Endothelial cell of umbilical vein (primary cell): ENCODE results near the gene NT5C1B. TPM values are rescaled to one million over a fixed set of nuclear protein-coding genes. Genes with fewer than 3 reads are reported as not detected.

Experiments
- BruUV-seq: library from RNA; stranded (reverse); fragments of 400-500 nt; replicated peaks from 2 replicates; lab custom pipeline; 2021; lab: Mats Ljungman, UMichigan
- CTCF ChIA-PET: fragments of 300-600, 350-600 bp; sonication (Branson Sonifier 250); formaldehyde crosslinking; loops from one replicate; lab custom pipeline; 2021; ENCODE audit warnings: antibody characterized with exemption, inconsistent platforms; lab: Charles Lee
- POLR2A ChIA-PET: fragments of 300-600, 350-600 bp; sonication (Branson Sonifier 250); formaldehyde crosslinking; loops from one replicate; lab custom pipeline; 2021; ENCODE audit warnings: antibody characterized with exemption, inconsistent platforms; lab: Charles Lee
- DNase-seq: peaks from one replicate; pipeline ENCODE4 v3.0.0-alpha.2; 2011; ENCODE audit warnings: low read depth, low spot score
- FAIRE-seq: peaks from 2 replicates; lab custom pipeline; 2011; peaks lifted over from hg19 to GRCh38; lab: Jason Lieb, UNC
- H2AFZ ChIP-seq: 2 replicates; pipeline ENCODE4 v1.6.0; 2012; ENCODE audit warnings: low read depth, low read length, control low read depth, inconsistent platforms
- H3K27ac ChIP-seq: 2 replicates; pipeline ENCODE4 v1.5.1; 2011; ENCODE audit warnings: low read depth, mild to moderate bottlenecking, control low read depth, low read length, moderate library complexity; ENCODE audit not compliant: insufficient read depth
- H3K27me3 ChIP-seq, 2 experiments: 2 replicates each; pipeline versions ENCODE4 v1.6.0 to v1.6.1; 2011; ENCODE audit warnings: low read length in 2 of 2, mixed read lengths in 1 of 2; ENCODE audit not compliant: control insufficient read depth in 2 of 2, insufficient read depth in 2 of 2
- H3K36me3 ChIP-seq, 2 experiments: 2 replicates in 1 of 2; 3 replicates in 1 of 2; pipeline ENCODE4 v1.5.1; 2011; ENCODE audit warnings: low read length in 2 of 2, mild to moderate bottlenecking in 1 of 2, moderate library complexity in 1 of 2; ENCODE audit not compliant: control insufficient read depth in 2 of 2, insufficient read depth in 2 of 2; ENCODE audit errors: extremely low read depth in 1 of 2
- H3K4me1 ChIP-seq: 3 replicates; pipeline ENCODE4 v1.5.1; 2011; ENCODE audit warnings: mild to moderate bottlenecking, low read length; ENCODE audit not compliant: control insufficient read depth, insufficient read depth; ENCODE audit errors: extremely low read depth
- H3K4me2 ChIP-seq: 2 replicates; pipeline ENCODE4 v1.6.1; 2011; ENCODE audit warnings: low read length, control low read depth, mixed read lengths; ENCODE audit not compliant: insufficient read depth
- H3K4me3 ChIP-seq, 3 experiments: fragments of 200-600 bp in 1 of 3; sonication (generic), shearing (Covaris generic) in 1 of 3; replicated peaks in 1 of 3; 2 replicates each; pipeline ENCODE4 v1.5.1; 2011 to 2016; ENCODE audit warnings: control low read depth in 3 of 3, low read length in 3 of 3, mild to moderate bottlenecking in 2 of 3, inconsistent platforms in 1 of 3, low read depth in 1 of 3, moderate library complexity in 1 of 3; ENCODE audit not compliant: insufficient read depth in 1 of 3
- H3K79me2 ChIP-seq: 2 replicates; pipeline ENCODE4 v1.6.0; 2012; ENCODE audit warnings: low read length, inconsistent platforms; ENCODE audit not compliant: control insufficient read depth, insufficient read depth
- H3K9ac ChIP-seq: replicated peaks from 2 replicates; pipeline ENCODE3; 2011; ENCODE audit warnings: low read length, control low read depth; ENCODE audit not compliant: insufficient read depth; ENCODE audit errors: extremely low read depth
- H3K9me1 ChIP-seq: replicated peaks from 3 replicates; pipeline ENCODE4 v1.6.0; 2011; ENCODE audit warnings: mild to moderate bottlenecking, low read length; ENCODE audit not compliant: control insufficient read depth, insufficient read depth; ENCODE audit errors: extremely low read depth
- H3K9me3 ChIP-seq: replicated peaks from 2 replicates; pipeline ENCODE4 v1.5.1; 2012; ENCODE audit warnings: low read length, inconsistent platforms; ENCODE audit not compliant: control insufficient read depth, insufficient read depth
- H4K20me1 ChIP-seq: replicated peaks from 2 replicates; pipeline ENCODE3; 2011; ENCODE audit warnings: mild to moderate bottlenecking, low read length; ENCODE audit not compliant: control insufficient read depth, insufficient read depth; ENCODE audit errors: extremely low read depth
- CTCF ChIP-seq, 2 donors: IDR thresholded peaks; 1 replicate in 1 of 2; 2 replicates in 1 of 2; pipeline ENCODE4 v1.5.1; 2011; ENCODE audit warnings: low read length in 2 of 2, mild to moderate bottlenecking in 2 of 2, moderate library complexity in 2 of 2, control low read depth in 1 of 2, inconsistent platforms in 1 of 2, low read depth in 1 of 2; ENCODE audit not compliant: insufficient read depth in 1 of 2; ENCODE audit errors: extremely low read depth in 1 of 2
- EZH2 ChIP-seq: IDR thresholded peaks from 2 replicates; pipeline ENCODE4 v1.6.1; 2012; ENCODE audit warnings: borderline replicate concordance, low read depth, mild to moderate bottlenecking, moderate library complexity, low read length, inconsistent platforms; ENCODE audit not compliant: severe bottlenecking
- JUN ChIP-seq: IDR thresholded peaks from 2 replicates; pipeline ENCODE4 v1.6.1; 2011; ENCODE audit warnings: borderline replicate concordance, low read depth; ENCODE audit not compliant: insufficient read length, insufficient read depth
- MYC ChIP-seq: IDR thresholded peaks from one replicate; pipeline ENCODE4 v1.6.1; 2011; ENCODE audit warnings: mild to moderate bottlenecking, low read depth, low read length
- POLR2A ChIP-seq: IDR thresholded peaks from 2 replicates; pipeline ENCODE4 v1.6.1; 2012; ENCODE audit warnings: low read depth, mild to moderate bottlenecking, control low read depth, low read length
- POLR2AphosphoS5 ChIP-seq: IDR thresholded peaks from 2 replicates; pipeline ENCODE4 v1.6.1; 2012; ENCODE audit warnings: low read depth, mild to moderate bottlenecking, control low read depth, low read length, moderate library complexity; ENCODE audit not compliant: insufficient read depth
- dilution Hi-C: fragments of 300-500 bp; cut with MboI; formaldehyde crosslinking; loops from one replicate; pipeline ENCODE4 v1.15.0; 2019; ENCODE audit warnings: low sequenced_read_pairs; ENCODE audit not compliant: extremely low pct_ligation_motif_present
- intact Hi-C: fragments of 100-400 bp; cut with micrococcal nuclease; formaldehyde crosslinking; loops from one replicate; pipeline ENCODE4 v1.10.0; 2022
- polyA plus RNA-seq, 4 experiments: library from polyadenylated mRNA; depleted of rRNA in 3 of 4; stranded (reverse) in 3 of 4; unstranded in 1 of 4; fragments of >200 nt; gene quantifications; 2 replicates each; pipeline versions ENCODE4 v1.2.1 to v1.2.3, GENCODE V29; 2011 to 2012; ENCODE audit warnings: missing spikeins in 1 of 4
- total RNA-seq: library from RNA; stranded (reverse); gene quantifications from 2 replicates; pipeline ENCODE4 v1.2.3, GENCODE V29; 2021

NT5C1B gene
- total and polyA plus RNA-seq, 2 donors (not counting 3 experiments of a cell fraction or from before 2014, with no cell fraction given) = not detected

- CTCF ChIA-PET = interaction anchor here (1.0 kb wide), 1 partner anchor 8 kb away, joined by 3 read pairs; no protein-coding TSS in a partner anchor
- Histone ChIP-seq H3K27ac (no peak overlapping the region), H3K9me1 (no peaks in the 10 kb centered on the region), H3K36me3 (no peaks in the 10 kb centered on the region), H3K4me1 (no peaks in the 10 kb centered on the region), H3K79me2 (no peaks in the 10 kb centered on the region), H2AFZ (no peak overlapping the region), H3K27me3 (peaks cover 0 to 2% of the 10 kb centered on the region in 2 experiments), H3K9ac (no peak overlapping the region), H3K4me2 (no peak overlapping the region), H4K20me1 (no peaks in the 10 kb centered on the region), H3K4me3 (no peak overlapping the region), H3K9me3 (no peaks in the 10 kb centered on the region)
- FAIRE-seq (no peak), DNase-seq (no peak)
- no TSS peak for BruUV-seq
- TF ChIP-seq JUN (no peak), CTCF (IDR thresholded peaks at IDR 0.05; ENCODE audit: extremely low read depth in 1 of 2, insufficient read depth in 1 of 2, low read depth in 1 of 2, low read length in 2 of 2) (no peak), EZH2 (no peak), POLR2A (no peak), POLR2AphosphoS5 (no peak), MYC (no peak)
- dilution Hi-C loops (no loop called here), intact Hi-C loops (no loop called here)
- POLR2A ChIA-PET = interaction anchor here (0.5 kb wide), 1 partner anchor 103 kb away, joined by 3 read pairs; no protein-coding TSS in a partner anchor
Observed at GRCh38 chr2:18610651-18611050, 21.3 kb upstream of the NT5C1B start.
